Measurements from ENCODE around the gene INS. TPM values are rescaled to one million over a fixed set of nuclear protein-coding genes. Genes with fewer than 3 reads are reported as not detected.

The INS gene
- total RNA-seq, 4 donors from 2014 or later: not detected

GRCh38 chr11:2166091-2166851 is 5.3 kb upstream of the INS start:
- no peak for DNase-seq
- H3K4me3 ChIP-seq: peak overlapping the region in 3 of 4 donors; percentile 26 to 32 (median 26)
- H3K4me1 ChIP-seq: peaks cover 0 to 7% (median 0%) of the 10 kb centered on the region in 4 donors
- no peaks in the 10 kb centered on the region for H3K27me3 ChIP-seq
- no peaks in the 10 kb centered on the region for H3K36me3 ChIP-seq
- H3K9me3 ChIP-seq: no peaks in the 10 kb centered on the region
- TF ChIP-seq POLR2A (IDR thresholded peaks at IDR 0.05): no peak
- TF ChIP-seq, protein P1, sequence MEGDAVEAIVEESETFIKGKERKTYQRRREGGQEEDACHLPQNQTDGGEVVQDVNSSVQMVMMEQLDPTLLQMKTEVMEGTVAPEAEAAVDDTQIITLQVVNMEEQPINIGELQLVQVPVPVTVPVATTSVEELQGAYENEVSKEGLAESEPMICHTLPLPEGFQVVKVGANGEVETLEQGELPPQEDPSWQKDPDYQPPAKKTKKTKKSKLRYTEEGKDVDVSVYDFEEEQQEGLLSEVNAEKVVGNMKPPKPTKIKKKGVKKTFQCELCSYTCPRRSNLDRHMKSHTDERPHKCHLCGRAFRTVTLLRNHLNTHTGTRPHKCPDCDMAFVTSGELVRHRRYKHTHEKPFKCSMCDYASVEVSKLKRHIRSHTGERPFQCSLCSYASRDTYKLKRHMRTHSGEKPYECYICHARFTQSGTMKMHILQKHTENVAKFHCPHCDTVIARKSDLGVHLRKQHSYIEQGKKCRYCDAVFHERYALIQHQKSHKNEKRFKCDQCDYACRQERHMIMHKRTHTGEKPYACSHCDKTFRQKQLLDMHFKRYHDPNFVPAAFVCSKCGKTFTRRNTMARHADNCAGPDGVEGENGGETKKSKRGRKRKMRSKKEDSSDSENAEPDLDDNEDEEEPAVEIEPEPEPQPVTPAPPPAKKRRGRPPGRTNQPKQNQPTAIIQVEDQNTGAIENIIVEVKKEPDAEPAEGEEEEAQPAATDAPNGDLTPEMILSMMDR (IDR thresholded peaks at IDR 0.05): peak in 5 of 6 experiments; percentile 12 to 48 (median 44)
- H3K27ac ChIP-seq: no peak overlapping the region

GRCh38 chr11:2165571-2165970 is 4.6 kb upstream of the INS start:
- no peak overlapping the region for H3K4me3 ChIP-seq
- no peaks in the 10 kb centered on the region for H3K27me3 ChIP-seq
- no peak overlapping the region for H3K27ac ChIP-seq
- peaks cover 0 to 7% (median 0%) of the 10 kb centered on the region in 4 donors for H3K4me1 ChIP-seq
- no peaks in the 10 kb centered on the region for H3K9me3 ChIP-seq
- DNase-seq: no peak
- no peaks in the 10 kb centered on the region for H3K36me3 ChIP-seq
- TF ChIP-seq, protein P1 (IDR thresholded peaks at IDR 0.05): no peak

DNA sequence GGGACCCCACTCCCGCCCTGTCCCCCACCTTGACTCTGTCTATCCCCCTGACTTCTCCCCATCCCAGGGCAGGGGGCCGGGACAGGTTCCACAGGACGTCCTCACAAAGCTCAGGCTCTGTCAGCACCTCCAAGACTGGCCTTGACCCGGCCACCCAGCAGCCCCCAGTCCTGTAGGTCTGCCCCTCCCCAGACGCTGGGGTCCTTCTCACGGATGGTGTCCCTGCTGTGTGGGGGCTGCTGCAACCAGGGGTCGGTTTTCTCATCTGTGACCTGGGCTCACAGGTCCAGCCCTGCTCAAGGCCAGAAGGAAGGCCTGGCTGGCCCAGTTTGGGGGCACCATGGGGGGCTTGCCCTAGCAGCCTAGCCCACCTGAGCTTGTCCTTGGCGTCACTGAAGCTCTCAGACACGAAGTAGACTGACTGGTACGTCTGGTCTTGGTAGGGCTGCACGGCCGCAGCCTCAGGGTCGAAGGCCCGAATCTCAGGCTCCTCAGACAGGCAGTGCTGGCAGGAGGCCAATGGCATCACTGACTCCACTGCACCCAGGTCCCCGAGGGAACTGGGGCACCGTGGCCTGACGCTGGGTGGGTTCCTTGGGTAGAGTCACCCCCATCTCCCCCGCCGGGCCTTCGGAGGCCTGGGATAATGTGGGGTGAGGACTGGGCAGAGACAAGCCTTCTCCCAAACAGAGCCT is 4.0 kb upstream of the INS start:
- Histone ChIP-seq H3K4me3 (no peak overlapping the region), H3K27me3 (no peaks in the 10 kb centered on the region), H3K9me3 (no peaks in the 10 kb centered on the region), H3K27ac (no peak overlapping the region), H3K36me3 (no peaks in the 10 kb centered on the region), H3K4me1 (peaks cover 0 to 7% (median 0%) of the 10 kb centered on the region in 4 donors)
- no peak for DNase-seq
- TF ChIP-seq, protein P1 (IDR thresholded peaks at IDR 0.05): no peak
- TF ChIP-seq POLR2A (IDR thresholded peaks at IDR 0.05): no peak

DNA sequence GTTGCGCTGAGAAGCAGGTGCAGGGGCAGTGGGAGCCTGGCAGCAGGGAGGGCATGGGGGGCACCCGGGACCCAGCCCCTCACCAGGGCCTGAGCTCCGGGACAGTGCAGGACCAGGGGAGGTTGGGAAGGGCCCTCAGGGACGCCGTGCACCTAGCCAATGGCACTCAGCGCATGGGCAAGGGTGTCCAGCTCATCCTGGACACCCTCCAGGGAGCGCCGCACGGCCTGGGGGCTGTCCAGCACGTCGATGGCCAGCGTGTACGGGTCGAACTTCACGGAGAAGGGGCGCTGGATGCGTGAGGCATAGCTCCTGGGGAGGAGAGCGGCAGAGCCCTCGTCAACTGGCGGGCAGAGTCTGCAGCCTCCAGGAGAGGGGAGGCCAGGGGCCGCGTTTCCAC is 3.1 kb upstream of the INS start:
- no peaks in the 10 kb centered on the region for H3K27me3 ChIP-seq
- no peak for DNase-seq
- H3K9me3 ChIP-seq: no peaks in the 10 kb centered on the region
- H3K36me3 ChIP-seq: no peaks in the 10 kb centered on the region
- H3K27ac ChIP-seq: no peak overlapping the region
- H3K4me1 ChIP-seq: peaks cover 0 to 7% (median 0%) of the 10 kb centered on the region in 4 donors
- H3K4me3 ChIP-seq: no peak overlapping the region
- no peak for TF ChIP-seq POLR2A (IDR thresholded peaks at IDR 0.05)
- TF ChIP-seq, protein P1 (IDR thresholded peaks at IDR 0.05): no peak

DNA sequence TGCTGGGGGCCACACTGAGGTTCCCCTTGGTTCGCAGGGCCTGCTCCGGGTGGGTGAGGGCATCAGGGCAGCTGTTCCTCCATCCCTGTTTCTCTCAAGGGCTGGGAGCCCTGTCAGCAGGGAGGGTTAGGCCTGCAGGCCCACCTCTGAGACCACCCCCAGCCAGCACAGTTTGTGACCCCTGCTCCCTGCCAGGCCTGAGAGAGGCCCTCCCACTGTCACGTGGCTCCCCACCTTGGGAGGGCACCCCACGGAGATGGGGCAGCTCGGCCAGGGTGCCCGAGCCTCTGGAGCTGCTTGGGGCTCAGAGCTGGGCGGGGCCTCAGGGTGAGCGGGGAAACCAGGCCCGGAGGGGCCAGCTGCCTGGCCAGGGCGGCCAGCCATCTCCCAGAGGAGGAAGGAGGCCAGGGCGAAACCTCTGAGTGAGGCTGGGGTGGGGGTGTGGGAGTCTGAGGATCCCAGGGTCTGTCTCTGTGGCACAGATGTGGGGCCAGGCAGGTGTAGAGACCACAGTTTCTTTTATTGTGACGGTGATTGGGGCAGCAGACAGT is 2.5 kb upstream of the INS start:
- TF ChIP-seq, protein P1 (IDR thresholded peaks at IDR 0.05): no peak
- no peak for TF ChIP-seq POLR2A (IDR thresholded peaks at IDR 0.05)
- peaks cover 0 to 7% (median 0%) of the 10 kb centered on the region in 4 donors for H3K4me1 ChIP-seq
- DNase-seq: no peak
- no peaks in the 10 kb centered on the region for H3K9me3 ChIP-seq
- H3K27me3 ChIP-seq: no peaks in the 10 kb centered on the region
- no peak overlapping the region for H3K27ac ChIP-seq
- no peak overlapping the region for H3K4me3 ChIP-seq
- no peaks in the 10 kb centered on the region for H3K36me3 ChIP-seq

Data from Peyer's patch (tissue), 4 donors.